KOPT-K1 (cell line): ENCODE measurements around the gene KLHL29.

Source experiments
- H3K27ac ChIP-seq: fragments of 200-600 bp; sonication (generic); 2 replicates; pipeline ENCODE4 v1.5.1; 2016; ENCODE audit warnings: antibody characterized with exemption, mild to moderate bottlenecking, low read depth, low read length; ENCODE audit not compliant: poor library complexity, severe bottlenecking
- H3K36me3 ChIP-seq: fragments of 200-600 bp; sonication (generic); 2 replicates; pipeline ENCODE4 v1.5.1; 2017; ENCODE audit warnings: antibody characterized with exemption, mild to moderate bottlenecking, low read length, moderate library complexity; ENCODE audit not compliant: insufficient read depth
- H3K9me3 ChIP-seq: fragments of 200-600 bp; sonication (generic); 2 replicates; pipeline ENCODE4 v1.5.1; 2017; ENCODE audit warnings: antibody characterized with exemption, low read length, mild to moderate bottlenecking; ENCODE audit not compliant: insufficient read depth, poor library complexity, severe bottlenecking

Gene KLHL29

DNA sequence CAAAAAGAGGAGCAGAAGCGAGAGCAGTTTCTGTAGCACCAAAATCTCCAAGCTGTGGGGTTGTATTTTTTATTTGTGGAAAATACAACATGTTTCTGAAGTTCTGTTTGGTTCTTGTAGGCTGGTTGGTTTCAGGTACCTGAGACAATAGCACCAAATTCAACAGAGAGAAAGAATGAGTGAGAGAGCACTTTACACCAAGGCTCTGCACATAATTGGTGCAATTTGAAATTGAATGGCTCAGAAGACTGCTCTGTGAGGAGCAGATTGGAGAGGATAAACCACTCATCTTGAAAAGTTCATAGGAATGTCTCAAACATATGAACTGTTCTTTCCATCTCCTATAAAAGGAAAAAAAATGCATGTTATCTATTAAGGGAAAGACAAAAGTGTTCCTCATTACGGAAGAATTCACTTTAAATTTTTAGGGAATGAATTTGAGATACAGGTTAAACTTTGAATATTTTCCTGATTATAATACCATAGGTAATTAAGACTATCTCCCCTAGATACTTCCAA is 366.8 kb downstream of the KLHL29 start:
- Histone ChIP-seq H3K9me3 (no peaks in the 10 kb centered on the region), H3K36me3 (peaks cover 46% of the 10 kb centered on the region), H3K27ac (no peak overlapping the region)

DNA sequence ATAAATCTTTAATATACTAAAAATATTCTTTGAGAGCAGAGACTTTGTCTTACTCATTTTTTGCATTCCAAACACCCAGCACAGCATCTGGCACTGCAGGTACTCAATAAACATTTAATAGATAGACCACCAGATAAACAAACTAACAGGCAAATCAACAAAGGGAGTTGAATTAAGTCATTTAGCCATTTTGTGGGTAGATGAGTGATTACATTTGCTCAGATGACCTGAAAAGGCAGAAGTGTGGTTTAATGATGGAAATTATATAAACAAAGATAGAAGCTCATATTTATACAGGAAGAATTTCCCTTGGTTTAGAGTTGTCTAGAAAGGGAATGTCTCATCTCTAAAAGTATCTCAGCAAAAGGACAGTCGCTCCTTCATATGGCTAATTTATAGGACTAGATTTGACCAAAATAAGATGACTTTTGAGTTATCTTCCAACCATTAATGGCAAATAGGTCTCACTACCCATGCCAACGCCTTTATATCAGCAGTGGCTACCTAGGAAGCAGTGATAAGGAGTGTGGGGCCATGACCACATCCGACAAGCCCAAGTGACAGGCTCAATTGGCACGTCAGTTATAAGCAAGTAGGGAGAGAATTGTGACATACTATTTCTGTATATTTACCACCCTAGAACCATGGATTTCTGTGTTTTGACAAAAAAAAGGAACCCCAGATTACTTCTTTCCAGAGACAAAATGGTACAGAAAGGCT is 368.5 kb downstream of the KLHL29 start:
- H3K36me3 ChIP-seq, result peaks cover 62% of the 10 kb centered on the region
- H3K9me3 ChIP-seq, result no peaks in the 10 kb centered on the region
- no peak overlapping the region for H3K27ac ChIP-seq

DNA sequence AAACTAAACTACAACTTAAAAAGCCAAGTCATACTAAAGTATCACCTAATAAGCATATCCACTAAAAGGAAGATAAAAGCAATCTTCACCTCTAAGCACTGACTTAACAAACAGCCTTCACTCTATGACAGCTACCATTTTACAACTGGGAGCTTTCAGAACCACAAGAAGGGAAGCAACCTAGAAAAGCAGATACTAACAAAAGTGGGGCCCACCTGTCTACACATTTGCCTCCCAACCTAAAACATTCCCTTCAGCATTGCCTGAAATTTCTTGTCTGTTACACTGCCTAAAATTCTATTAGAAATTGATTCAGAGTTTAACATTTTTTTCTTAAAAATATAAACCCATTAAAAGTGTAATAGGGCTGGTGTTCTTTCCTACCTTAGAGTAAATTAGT is 370.0 kb downstream of the KLHL29 start:
- Histone ChIP-seq H3K36me3 (peaks cover 69% of the 10 kb centered on the region), H3K9me3 (no peaks in the 10 kb centered on the region), H3K27ac (no peak overlapping the region)

DNA sequence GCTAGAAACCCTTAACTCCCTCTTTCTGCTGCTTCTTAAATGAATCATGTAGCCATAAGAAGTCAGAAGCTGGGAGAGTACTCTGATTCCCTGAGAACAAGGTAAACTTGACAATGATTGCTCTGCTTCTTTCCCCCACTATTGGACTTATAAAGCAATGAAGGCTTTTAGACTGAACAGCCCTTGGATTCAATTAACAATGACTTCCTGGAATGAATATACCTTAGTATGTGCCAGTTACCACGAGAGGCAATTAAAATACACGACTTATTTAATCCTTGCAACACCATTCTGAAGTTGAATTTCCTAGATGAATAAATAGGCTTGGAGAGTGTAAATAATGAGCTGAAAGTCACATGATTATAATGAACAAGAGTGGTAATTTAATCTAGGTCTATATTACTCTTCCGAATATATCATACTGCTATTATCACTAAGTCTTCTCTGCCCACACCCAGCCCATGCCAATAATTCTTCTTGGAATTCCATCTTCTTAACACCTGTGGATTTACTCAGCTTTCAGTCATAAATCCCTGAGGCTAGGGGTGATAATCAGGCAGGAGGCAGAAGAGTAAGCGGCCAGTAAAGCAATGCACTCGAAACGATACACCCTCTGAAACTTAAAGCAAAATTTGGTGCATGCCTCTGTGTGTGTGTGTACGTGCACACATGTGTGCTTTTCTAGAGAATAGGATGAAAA is 371.8 kb downstream of the KLHL29 start:
- Histone ChIP-seq H3K27ac (no peak overlapping the region), H3K9me3 (no peaks in the 10 kb centered on the region), H3K36me3 (peaks cover 69% of the 10 kb centered on the region)

DNA sequence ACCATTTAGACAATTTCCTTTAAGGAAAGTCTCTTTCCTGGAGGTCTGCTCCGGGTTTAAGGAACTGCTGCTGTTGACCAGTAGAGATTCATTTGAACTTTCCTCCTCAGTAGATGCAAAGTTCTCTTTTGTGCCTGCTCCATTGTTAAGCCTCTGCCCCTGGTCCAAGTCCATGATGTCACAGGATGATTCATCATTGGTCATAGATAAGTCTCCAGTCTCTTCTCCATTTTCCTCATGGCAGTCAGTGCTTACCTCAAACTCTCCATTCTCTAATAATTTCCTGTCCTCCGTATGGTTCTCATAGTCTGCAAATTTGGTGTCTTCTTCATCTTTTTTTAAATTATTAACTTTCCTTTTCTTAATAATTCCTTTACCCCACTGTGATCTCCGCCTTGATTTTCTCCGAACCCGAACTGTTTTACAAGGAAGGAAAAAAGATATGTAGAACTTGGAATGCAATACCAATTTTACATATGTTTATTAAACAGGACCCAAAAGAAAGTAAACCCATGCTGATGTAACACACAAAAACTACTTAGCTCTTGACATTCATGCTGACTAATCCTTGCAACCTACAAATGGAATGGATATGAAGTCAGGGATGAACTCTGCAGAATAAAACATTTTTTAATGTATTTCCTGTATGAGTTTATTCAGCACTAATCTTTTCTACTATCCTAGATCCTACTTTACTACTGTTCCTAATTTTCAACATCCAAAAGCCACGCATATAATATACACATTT is 372.9 kb downstream of the KLHL29 start:
- peaks cover 68% of the 10 kb centered on the region for H3K36me3 ChIP-seq
- H3K9me3 ChIP-seq, result no peaks in the 10 kb centered on the region
- no peak overlapping the region for H3K27ac ChIP-seq
